HepG2 (cell line): Measurements from ENCODE around the gene GPR15LG. TPM values are rescaled to one million over a fixed set of nuclear protein-coding genes. Genes with fewer than 3 reads are reported as not detected.
"Not testable (repeated sequence)": the region's sequence is repeated elsewhere in the genome, so short reads cannot be mapped to it uniquely, and the experiment has no call there.

Source experiments
- ATAC-seq: fragments of 200-7000 bp; cut with Tn5 transposase; 3 replicates; pipeline ENCODE4 v1.9.1; 2020; ENCODE audit warnings: mild to moderate bottlenecking, moderate library complexity
- BruUV-seq: library from RNA; stranded (reverse); fragments of 400-500 nt; replicated peaks from 2 replicates; lab custom pipeline; 2021; lab: Mats Ljungman, UMichigan
- CTCF ChIA-PET: fragments of 300-600 bp; formaldehyde crosslinking; extraction: SDS; loops from one replicate; lab custom pipeline; 2021; ENCODE audit warnings: low total read pairs, inconsistent platforms, low intra/inter-chr PET ratio; lab: Yijun Ruan, JAX
- POLR2A ChIA-PET: fragments of 350-600 bp; sonication (Branson Sonifier 250); formaldehyde crosslinking; loops from one replicate; lab custom pipeline; 2020; ENCODE audit warnings: antibody characterized with exemption, inconsistent platforms; lab: Yijun Ruan, JAX
- DNase-seq: peaks from one replicate; pipeline ENCODE4 v3.0.0-alpha.2; 2015; ENCODE audit warnings: low spot score
- FAIRE-seq: peaks from 3 replicates; lab custom pipeline; 2011; peaks lifted over from hg19 to GRCh38; lab: Jason Lieb, UNC
- H2AFZ ChIP-seq: one replicate; pipeline ENCODE4 v1.6.1; 2011; ENCODE audit warnings: low read length, inconsistent platforms
- H3K27ac ChIP-seq: fragments of 300-600 bp; 3 replicates; pipeline ENCODE4 v1.8.0; 2011; ENCODE audit warnings: mixed run types, mild to moderate bottlenecking, mixed read lengths, low read length, inconsistent platforms; ENCODE audit not compliant: insufficient read depth; ENCODE audit errors: extremely low read length
- H3K27me3 ChIP-seq, 2 experiments: fragments of 200-600 bp in 1 of 2; 2 replicates in 1 of 2; 3 replicates in 1 of 2; pipeline versions ENCODE4 v1.6.0 to v1.8.0; 2011; ENCODE audit warnings: low read length in 2 of 2, mild to moderate bottlenecking in 2 of 2, moderate library complexity in 2 of 2, inconsistent platforms in 1 of 2; ENCODE audit not compliant: insufficient read depth in 2 of 2, control insufficient read depth in 1 of 2
- H3K36me3 ChIP-seq, 2 experiments: fragments of 200-600 bp in 1 of 2; replicated peaks in 1 of 2; 2 replicates in 1 of 2; 3 replicates in 1 of 2; pipeline versions ENCODE4 v1.5.1 to v1.8.0; 2011; ENCODE audit warnings: low read length in 2 of 2, inconsistent platforms in 1 of 2; ENCODE audit not compliant: insufficient read depth in 2 of 2, control insufficient read depth in 1 of 2
- H3K4me1 ChIP-seq: 2 replicates; pipeline ENCODE4 v1.5.1; 2012; ENCODE audit warnings: low read length, inconsistent platforms; ENCODE audit not compliant: insufficient read depth
- H3K4me2 ChIP-seq: 2 replicates; pipeline ENCODE4 v1.6.0; 2011; ENCODE audit warnings: low read depth, low read length, inconsistent platforms
- H3K4me3 ChIP-seq, 3 experiments: fragments of 200-600 bp in 1 of 3; sonication (generic), shearing (Covaris generic) in 1 of 3; replicated peaks in 1 of 3; 2 replicates each; pipeline ENCODE4 v1.5.1; 2011 to 2016; ENCODE audit warnings: low read length in 3 of 3, inconsistent platforms in 2 of 3, low read depth in 2 of 3, mild to moderate bottlenecking in 2 of 3, control low read depth in 1 of 3, mixed read lengths in 1 of 3; ENCODE audit not compliant: insufficient read depth in 1 of 3
- H3K79me2 ChIP-seq: one replicate; pipeline ENCODE4 v1.6.1; 2011; ENCODE audit warnings: low read length, inconsistent platforms; ENCODE audit not compliant: insufficient read depth
- H3K9ac ChIP-seq: 2 replicates; pipeline ENCODE4 v1.6.0; 2011; ENCODE audit warnings: mild to moderate bottlenecking, low read depth, low read length, inconsistent platforms; ENCODE audit not compliant: insufficient read depth
- H3K9me3 ChIP-seq: 2 replicates; pipeline ENCODE4 v1.5.1; 2012; ENCODE audit warnings: mild to moderate bottlenecking, low read length
- H4K20me1 ChIP-seq: 2 replicates; pipeline ENCODE4 v1.6.0; 2011; ENCODE audit warnings: inconsistent platforms, mild to moderate bottlenecking, low read length, moderate library complexity; ENCODE audit not compliant: insufficient read depth
- CENPX ChIP-seq: sonication (generic); formaldehyde crosslinking; IDR thresholded peaks from 2 replicates; pipeline ENCODE4 v1.9.0; 2021; ENCODE audit warnings: mild to moderate bottlenecking, missing genetic modification reagents, moderate library complexity
- CHD4 ChIP-seq: fragments of 200-600 bp; sonication (generic); IDR thresholded peaks from 2 replicates; pipeline ENCODE4 v1.7.0; 2017; ENCODE audit warnings: mild to moderate bottlenecking, low read length, borderline replicate concordance
- NFE2 ChIP-seq: sonication (generic); formaldehyde crosslinking; IDR thresholded peaks from 2 replicates; pipeline ENCODE4 v1.4.0; 2020; ENCODE audit warnings: missing genetic modification reagents
- NR2C2 ChIP-seq: sonication (generic); formaldehyde crosslinking; IDR thresholded peaks from 2 replicates; pipeline ENCODE4 v1.4.0; 2020; ENCODE audit warnings: missing genetic modification reagents, mild to moderate bottlenecking, moderate library complexity, borderline replicate concordance
- SP2 ChIP-seq: sonication (generic); formaldehyde crosslinking; IDR thresholded peaks from 2 replicates; pipeline ENCODE4 v1.5.1; 2020; ENCODE audit warnings: mild to moderate bottlenecking, missing genetic modification reagents
- SRSF1 ChIP-seq: fragments of 200-400 bp; formaldehyde crosslinking; optimal IDR thresholded peaks from 2 replicates; pipeline ENCODE3; 2017; ENCODE audit warnings: mild to moderate bottlenecking, low read depth, low read length, moderate library complexity
- STAT6 ChIP-seq: sonication (generic); formaldehyde crosslinking; IDR thresholded peaks from 2 replicates; pipeline ENCODE4 v1.4.0; 2020; ENCODE audit warnings: missing genetic modification reagents, mild to moderate bottlenecking, borderline replicate concordance
- TAF1 ChIP-seq: sonication (generic); formaldehyde crosslinking; IDR thresholded peaks from 2 replicates; pipeline ENCODE4 v1.4.0; 2020; ENCODE audit warnings: missing genetic modification reagents
- TEAD2 ChIP-seq: sonication (generic); formaldehyde crosslinking; IDR thresholded peaks from 2 replicates; pipeline ENCODE4 v1.9.0; 2021; ENCODE audit warnings: missing genetic modification reagents
- ZMAT3 ChIP-seq: sonication (generic); formaldehyde crosslinking; conservative IDR thresholded peaks from 2 replicates; pipeline ENCODE4 v1.7.0; 2021; ENCODE audit warnings: missing genetic modification reagents
- WGBS: methylation state at CpG from one replicate; pipeline ENCODE4 v1.1.6; 2017; ENCODE audit warnings: low lambda C conversion rate; 5-methylcytosine and 5-hydroxymethylcytosine counted together
- in situ Hi-C: cut with HindIII; loops from 2 replicates; pipeline ENCODE4 v1.10.0; 2017; ENCODE audit warnings: low pct_unique_long_range_greater_than_20kb; ENCODE audit not compliant: extremely low pct_ligation_motif_present
- intact Hi-C: fragments of 100-400 bp; cut with micrococcal nuclease; formaldehyde crosslinking; loops from one replicate; pipeline ENCODE4 v1.10.0; 2022; ENCODE audit not compliant: unreplicated experiment
- polyA plus RNA-seq, 8 experiments: library from polyadenylated mRNA; depleted of rRNA in 3 of 8; stranded (reverse) in 7 of 8; unstranded in 1 of 8; fragments of >200 nt; fragmentation: Illumina TruSeq in 4 of 8; extraction: Trizol in 4 of 8; gene quantifications; 2 replicates each; pipeline versions ENCODE4 v1.2.1 to v1.2.3, GENCODE V29; 2011 to 2016; ENCODE audit warnings: low read depth in 4 of 8, missing spikeins in 1 of 8, mixed read lengths in 1 of 8; ENCODE audit not compliant: insufficient read depth in 1 of 8
- total RNA-seq, 5 experiments: library from RNA; depleted of rRNA; stranded (reverse); fragments of >200 nt; fragmentation: Illumina TruSeq; extraction: Trizol; gene quantifications; 2 replicates each; pipeline ENCODE4 v1.2.3, GENCODE V29; 2016; ENCODE audit warnings: low read depth in 1 of 5
- TF ChIP-seq, protein P1 (sequence below): sonication (generic); formaldehyde crosslinking; IDR thresholded peaks from 2 replicates; pipeline ENCODE4 v1.4.0; 2020; ENCODE audit warnings: missing genetic modification reagents

Gene GPR15LG
- total and polyA plus RNA-seq, 2 of the 13 experiments (the other 11 are each of a cell fraction or from before 2014, with no cell fraction given), result not detected

DNA sequence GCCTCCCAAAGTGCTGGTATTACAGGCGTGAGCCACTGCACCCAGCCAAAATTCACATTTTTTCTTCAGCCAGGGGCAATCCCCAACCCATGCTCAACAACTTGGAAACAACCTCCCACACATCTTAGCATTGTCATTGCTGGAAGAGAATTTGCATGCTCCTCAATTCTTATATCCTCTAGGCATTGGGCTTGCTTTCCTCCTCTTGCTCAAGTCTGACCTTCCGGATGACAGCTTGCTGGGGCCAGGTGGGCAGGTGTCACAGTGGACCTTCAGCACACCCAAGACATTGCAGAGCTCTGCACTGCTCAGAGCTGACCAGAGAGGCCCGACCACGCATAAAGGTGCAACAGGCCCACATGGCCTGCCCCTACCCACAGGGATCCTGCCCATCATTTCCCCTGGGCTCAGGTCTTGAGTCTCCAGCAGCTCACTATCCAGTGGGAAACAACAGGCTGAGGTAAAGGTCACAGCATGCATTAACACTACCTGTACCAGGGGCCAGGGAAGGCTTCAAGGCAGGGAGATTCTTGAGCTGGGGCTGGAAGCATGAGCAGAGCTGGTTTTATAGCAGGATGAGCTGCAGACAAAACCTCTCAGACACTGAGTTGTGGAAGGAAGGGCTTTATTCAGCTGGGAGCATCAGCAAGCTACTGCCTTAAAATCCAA lies 6.8 kb upstream of the GPR15LG start:
- no peak overlapping the region for H3K4me2 ChIP-seq
- intact Hi-C loops (no loop called here), in situ Hi-C loops (no loop called here)
- H4K20me1 ChIP-seq, result no peaks in the 10 kb centered on the region
- no peak overlapping the region for H3K4me3 ChIP-seq
- H2AFZ ChIP-seq, result no peak overlapping the region
- H3K36me3 ChIP-seq, result no peaks in the 10 kb centered on the region
- ChIA-PET POLR2A (no interaction called here), CTCF (no interaction called here)
- no peaks in the 10 kb centered on the region for H3K79me2 ChIP-seq
- BruUV-seq, result no TSS peak
- FAIRE-seq, result no peak
- H3K27me3 ChIP-seq, result peaks cover 1 to 13% of the 10 kb centered on the region in 2 experiments; a peak in 4 of 5 replicates
- TF ChIP-seq TEAD2 (CRISPR knock-in tag), result no peak
- no peak for TF ChIP-seq CHD4
- TF ChIP-seq CENPX (CRISPR knock-in tag), result no peak
- no peak for TF ChIP-seq NR2C2 (CRISPR knock-in tag)
- TF ChIP-seq ZMAT3, result no peak
- no peak for TF ChIP-seq SRSF1
- TF ChIP-seq SP2, result no peak
- TF ChIP-seq, protein P1, sequence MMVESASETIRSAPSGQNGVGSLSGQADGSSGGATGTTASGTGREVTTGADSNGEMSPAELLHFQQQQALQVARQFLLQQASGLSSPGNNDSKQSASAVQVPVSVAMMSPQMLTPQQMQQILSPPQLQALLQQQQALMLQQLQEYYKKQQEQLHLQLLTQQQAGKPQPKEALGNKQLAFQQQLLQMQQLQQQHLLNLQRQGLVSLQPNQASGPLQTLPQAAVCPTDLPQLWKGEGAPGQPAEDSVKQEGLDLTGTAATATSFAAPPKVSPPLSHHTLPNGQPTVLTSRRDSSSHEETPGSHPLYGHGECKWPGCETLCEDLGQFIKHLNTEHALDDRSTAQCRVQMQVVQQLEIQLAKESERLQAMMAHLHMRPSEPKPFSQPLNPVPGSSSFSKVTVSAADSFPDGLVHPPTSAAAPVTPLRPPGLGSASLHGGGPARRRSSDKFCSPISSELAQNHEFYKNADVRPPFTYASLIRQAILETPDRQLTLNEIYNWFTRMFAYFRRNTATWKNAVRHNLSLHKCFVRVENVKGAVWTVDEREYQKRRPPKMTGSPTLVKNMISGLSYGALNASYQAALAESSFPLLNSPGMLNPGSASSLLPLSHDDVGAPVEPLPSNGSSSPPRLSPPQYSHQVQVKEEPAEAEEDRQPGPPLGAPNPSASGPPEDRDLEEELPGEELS, result no peak
- TF ChIP-seq TAF1 (CRISPR knock-in tag), result no peak
- no peak for TF ChIP-seq STAT6 (CRISPR knock-in tag)
- TF ChIP-seq NFE2 (CRISPR knock-in tag), result no peak
- WGBS, result 30% methylated on average over 4 of the region's 4 CpGs
- DNase-seq, result no peak
- no peak overlapping the region for H3K27ac ChIP-seq
- H3K4me1 ChIP-seq, result peaks cover 5% of the 10 kb centered on the region; the same call in 1 of the 2 replicates
- H3K9me3 ChIP-seq, result no peaks in the 10 kb centered on the region
- no peak overlapping the region for H3K9ac ChIP-seq
- ATAC-seq, result no peak

- DNase-seq, H2AFZ ChIP-seq, H3K27me3 ChIP-seq, BruUV-seq, H3K79me2 ChIP-seq, ATAC-seq, POLR2A ChIA-PET, H3K9ac ChIP-seq, in situ Hi-C loops, CTCF ChIA-PET, H3K4me3 ChIP-seq, H4K20me1 ChIP-seq, FAIRE-seq, H3K4me2 ChIP-seq, H3K27ac ChIP-seq, H3K9me3 ChIP-seq, H3K36me3 ChIP-seq, intact Hi-C loops: not testable (repeated sequence)
- 19% methylated on average over 2 of the region's 2 CpGs for WGBS
- H3K4me1 ChIP-seq, result peaks cover 10% of the 10 kb centered on the region
Observed at GRCh38 chr10:84167289-84167653, 6.3 kb upstream of the GPR15LG start.
